Tibial artery (tissue), 4 donors: Measurements from ENCODE around the gene HTR3E.

ENCODE experiments used
- DNase-seq, 2 donors: peaks; one replicate each; pipeline ENCODE4 v3.0.0-alpha.2; 2019
- H3K27ac ChIP-seq, 2 donors: fragments of 200-600 bp; sonication (generic) in 1 of 2; 1 replicate in 1 of 2; 2 replicates in 1 of 2; pipeline ENCODE4 v1.5.1; 2018 to 2019; ENCODE audit warnings: mild to moderate bottlenecking in 1 of 2
- H3K27me3 ChIP-seq, 2 donors: fragments of 200-600 bp; sonication (generic) in 1 of 2; one replicate each; pipeline versions ENCODE4 v1.5.1 to v1.6.0; 2016 to 2019
- H3K36me3 ChIP-seq, 3 donors: fragments of 200-600 bp; sonication (generic) in 2 of 3; one replicate each; pipeline ENCODE4 v1.5.1; 2016 to 2019; ENCODE audit warnings: mild to moderate bottlenecking in 2 of 3
- H3K4me1 ChIP-seq, 4 donors: fragments of 200-600 bp; sonication (generic) in 2 of 4; 1 replicate in 3 of 4; 2 replicates in 1 of 4; pipeline ENCODE4 v1.5.1; 2016 to 2019
- H3K4me3 ChIP-seq, 2 donors: fragments of 200-600 bp; sonication (generic) in 1 of 2; 1 replicate in 1 of 2; 2 replicates in 1 of 2; pipeline ENCODE4 v1.5.1; 2018 to 2019; ENCODE audit warnings: mild to moderate bottlenecking in 2 of 2
- H3K9me3 ChIP-seq, 3 donors: fragments of 200-600 bp; sonication (generic) in 1 of 3; one replicate each; pipeline ENCODE4 v1.5.1; 2016 to 2019
- CTCF ChIP-seq, 2 experiments: fragments of 200-600 bp in 1 of 2; fragments of 450-650 bp in 1 of 2; IDR thresholded peaks; one replicate each; pipeline ENCODE4 v1.5.1; 2017 to 2019; ENCODE audit warnings: antibody characterized with exemption in 2 of 2, mild to moderate bottlenecking in 1 of 2, moderate library complexity in 1 of 2
- intact Hi-C: fragments of 100-400 bp; cut with DNase I; formaldehyde crosslinking; loops from one replicate; pipeline ENCODE4 v1.15.0; 2023; ENCODE audit warnings: low total_unique reads

The HTR3E gene

GRCh38 chr3:184133840-184134745, 37.2 kb downstream of the HTR3E start:
- intact Hi-C loops, result loop anchor here (2.0 kb wide), 1 partner anchor 23 kb away; no protein-coding TSS in a partner anchor

GRCh38 chr3:184134746-184135148, 37.9 kb downstream of the HTR3E start:
- peak overlapping the region; percentile 86 to 95 for H3K27ac ChIP-seq
- no peaks in the 10 kb centered on the region for H3K9me3 ChIP-seq
- peaks cover 0 to 25% (median 11%) of the 10 kb centered on the region in 4 donors for H3K4me1 ChIP-seq
- no peak for TF ChIP-seq CTCF (IDR thresholded peaks at IDR 0.05)
- peak overlapping the region; percentile 74 to 93 for H3K4me3 ChIP-seq
- DNase-seq, result peak in 1 of 2 donors; percentile 68
- no peaks in the 10 kb centered on the region for H3K27me3 ChIP-seq
- intact Hi-C loops, result loop anchor here (2.0 to 5.0 kb wide), 4 partner anchors 22 to 163 kb away; partner anchors contain the start of genes ABCC5 and PSMD2
- peaks cover under 1 to 24% (median 18%) of the 10 kb centered on the region in 3 donors for H3K36me3 ChIP-seq

More at GRCh38 chr3:184133840-184134745, 37.2 kb downstream of the HTR3E start:
- peak; percentile 90 to 92 for DNase-seq
- Histone ChIP-seq H3K4me1 (peaks cover 0 to 25% (median 11%) of the 10 kb centered on the region in 4 donors), H3K4me3 (peak overlapping the region; percentile 74 to 93), H3K9me3 (no peaks in the 10 kb centered on the region), H3K27ac (peak overlapping the region; percentile 86 to 95), H3K27me3 (no peaks in the 10 kb centered on the region), H3K36me3 (peaks cover 0 to 18% (median 12%) of the 10 kb centered on the region in 3 donors)
- no peak for TF ChIP-seq CTCF (IDR thresholded peaks at IDR 0.05)

- Histone ChIP-seq H3K4me3 (peak within 1 kb of the TSS; percentile 74 to 93), H3K36me3 (peaks cover 6 to 30% (median 24%) of the 10 kb centered on the region in 3 donors), H3K4me1 (peaks cover 0 to 25% (median 11%) of the 10 kb centered on the region in 4 donors), H3K27ac (peak within 1 kb of the TSS; percentile 86 to 95), H3K27me3 (no peaks in the 10 kb centered on the region), H3K9me3 (no peaks in the 10 kb centered on the region)
- DNase-seq, result peak; percentile 92 to 93
- intact Hi-C loops, result loop anchor here (2.0 to 5.0 kb wide), 4 partner anchors 21 to 162 kb away; partner anchors contain the start of genes ABCC5 and PSMD2
- peak in 1 of 2 experiments; percentile 21 for TF ChIP-seq CTCF (IDR thresholded peaks at IDR 0.05)
Measured at GRCh38 chr3:184135149-184135910, 38.5 kb downstream of the HTR3E start, which contains the start of gene EIF2B5. Gene EIF2B5, plus strand, starts transcription at chr3:184135358. Its CDS starts 28 bp downstream, at chr3:184135386.

- H3K4me1 ChIP-seq, result peaks cover 0 to 25% (median 11%) of the 10 kb centered on the region in 4 donors
- TF ChIP-seq CTCF (IDR thresholded peaks at IDR 0.05), result no peak
- H3K36me3 ChIP-seq, result peaks cover 12 to 36% (median 30%) of the 10 kb centered on the region in 3 donors
- peak overlapping the region; percentile 74 to 93 for H3K4me3 ChIP-seq
- H3K27me3 ChIP-seq, result no peaks in the 10 kb centered on the region
- intact Hi-C loops, result loop anchor here (2.0 to 5.0 kb wide), 4 partner anchors 21 to 161 kb away; partner anchors contain the start of genes ABCC5 and PSMD2
- DNase-seq, result no peak
- peak overlapping the region; percentile 86 to 95 for H3K27ac ChIP-seq
- no peaks in the 10 kb centered on the region for H3K9me3 ChIP-seq
Measured at GRCh38 chr3:184135911-184136260, 39.0 kb downstream of the HTR3E start.

GRCh38 chr3:184140436-184140835, 43.6 kb downstream of the HTR3E start:
- TF ChIP-seq CTCF (IDR thresholded peaks at IDR 0.05), result no peak
- H3K9me3 ChIP-seq, result no peaks in the 10 kb centered on the region
- no peak for DNase-seq
- H3K27ac ChIP-seq, result no peak overlapping the region
- H3K4me1 ChIP-seq, result peaks cover 0 to 20% (median 12%) of the 10 kb centered on the region in 4 donors
- H3K36me3 ChIP-seq, result peaks cover 57 to 81% (median 75%) of the 10 kb centered on the region in 3 donors
- intact Hi-C loops, result no loop called here
- H3K4me3 ChIP-seq, result no peak overlapping the region
- no peaks in the 10 kb centered on the region for H3K27me3 ChIP-seq
